IMR-90 (cell line): ENCODE results near the gene GABBR2. TPM values are rescaled to one million over a fixed set of nuclear protein-coding genes. Genes with fewer than 3 reads are reported as not detected.

ENCODE experiments used
- ATAC-seq: fragments of 200-7000 bp; cut with Tn5 transposase; 2 replicates; pipeline ENCODE4 v1.9.1; 2020; ENCODE audit warnings: low read depth, mild to moderate bottlenecking, moderate library complexity
- BruUV-seq: library from RNA; stranded (reverse); fragments of 400-500 nt; replicated peaks from 2 replicates; lab custom pipeline; 2021; lab: Mats Ljungman, UMichigan
- CTCF ChIA-PET: fragments of 300-600 bp; formaldehyde crosslinking; extraction: SDS; loops from one replicate; lab custom pipeline; 2021; ENCODE audit warnings: antibody characterized with exemption; lab: Yijun Ruan, JAX
- POLR2A ChIA-PET: fragments of 300-600 bp; sonication (Branson Sonifier 250); formaldehyde crosslinking; loops from one replicate; lab custom pipeline; 2022; ENCODE audit warnings: antibody characterized with exemption; ENCODE audit not compliant: unreplicated experiment; lab: Charles Lee
- DNase-seq: peaks from one replicate; pipeline ENCODE4 v3.0.0; 2013
- H2AFZ ChIP-seq: replicated peaks from 2 replicates; pipeline ENCODE3; 2013; ENCODE audit warnings: low read length, mild to moderate bottlenecking; ENCODE audit not compliant: poor library complexity
- H2AK5ac ChIP-seq: 2 replicates; pipeline ENCODE4 v1.6.1; 2013; ENCODE audit warnings: low read depth, low read length, inconsistent platforms
- H2AK9ac ChIP-seq: replicated peaks from 2 replicates; pipeline ENCODE3; 2013; ENCODE audit warnings: mild to moderate bottlenecking, low read depth, low read length, moderate library complexity; ENCODE audit not compliant: poor library complexity
- H2BK120ac ChIP-seq: 2 replicates; pipeline ENCODE4 v1.6.1; 2013; ENCODE audit warnings: low read depth, low read length, inconsistent platforms
- H2BK15ac ChIP-seq: 3 replicates; pipeline ENCODE4 v1.6.1; 2013; ENCODE audit warnings: low read depth, low read length, inconsistent platforms
- H2BK20ac ChIP-seq: 2 replicates; pipeline ENCODE4 v1.6.1; 2013; ENCODE audit warnings: low read depth, mild to moderate bottlenecking, inconsistent platforms, low read length, moderate library complexity
- H2BK5ac ChIP-seq: 2 replicates; pipeline ENCODE4 v1.6.1; 2013; ENCODE audit warnings: mild to moderate bottlenecking, low read depth, low read length, inconsistent platforms; ENCODE audit not compliant: poor library complexity, severe bottlenecking
- H3K14ac ChIP-seq: replicated peaks from 2 replicates; pipeline ENCODE4 v1.6.1; 2013; ENCODE audit warnings: low read depth, low read length, inconsistent platforms
- H3K18ac ChIP-seq: 2 replicates; pipeline ENCODE4 v1.6.1; 2013; ENCODE audit warnings: low read depth, low read length, control low read depth
- H3K23ac ChIP-seq: 2 replicates; pipeline ENCODE4 v1.6.1; 2013; ENCODE audit warnings: low read depth, low read length, inconsistent platforms
- H3K27ac ChIP-seq: 2 replicates; pipeline ENCODE4 v1.5.1; 2013; ENCODE audit warnings: mild to moderate bottlenecking, control low read depth, low read length; ENCODE audit not compliant: insufficient read depth
- H3K27me3 ChIP-seq: 2 replicates; pipeline ENCODE4 v1.6.1; 2013; ENCODE audit warnings: low read length; ENCODE audit not compliant: control insufficient read depth, insufficient read depth
- H3K36me3 ChIP-seq: 2 replicates; pipeline ENCODE4 v1.6.1; 2013; ENCODE audit warnings: low read length, mixed read lengths; ENCODE audit not compliant: control insufficient read depth, insufficient read depth
- H3K4ac ChIP-seq: 2 replicates; pipeline ENCODE4 v1.6.1; 2013; ENCODE audit warnings: low read depth, low read length, inconsistent platforms
- H3K4me1 ChIP-seq: 2 replicates; pipeline ENCODE4 v1.6.1; 2013; ENCODE audit warnings: low read length, mixed read lengths; ENCODE audit not compliant: control insufficient read depth, insufficient read depth
- H3K4me2 ChIP-seq: 2 replicates; pipeline ENCODE4 v1.6.1; 2013; ENCODE audit warnings: low read depth, mild to moderate bottlenecking, control low read depth, low read length, moderate library complexity
- H3K4me3 ChIP-seq: 2 replicates; pipeline ENCODE4 v1.5.1; 2013; ENCODE audit warnings: low read depth, mild to moderate bottlenecking, control low read depth, low read length, moderate library complexity; ENCODE audit not compliant: insufficient read depth
- H3K56ac ChIP-seq: 2 replicates; pipeline ENCODE4 v1.6.1; 2013; ENCODE audit warnings: low read length, inconsistent platforms; ENCODE audit not compliant: insufficient read depth; ENCODE audit errors: extremely low read depth
- H3K79me1 ChIP-seq, 2 experiments: 2 replicates each; pipeline ENCODE4 v1.6.1; 2013; ENCODE audit warnings: low read length in 2 of 2, inconsistent platforms in 1 of 2, low read depth in 1 of 2
- H3K9ac ChIP-seq: 2 replicates; pipeline ENCODE4 v1.6.1; 2013; ENCODE audit warnings: low read depth, low read length, control low read depth
- H3K9me1 ChIP-seq: 2 replicates; pipeline ENCODE4 v1.6.1; 2013; ENCODE audit warnings: low read length, inconsistent platforms; ENCODE audit not compliant: insufficient read depth
- H3K9me3 ChIP-seq: 2 replicates; pipeline ENCODE4 v1.6.1; 2013; ENCODE audit warnings: low read length; ENCODE audit not compliant: control insufficient read depth, insufficient read depth
- H4K20me1 ChIP-seq: 2 replicates; pipeline ENCODE4 v1.6.1; 2013; ENCODE audit warnings: low read length, inconsistent platforms; ENCODE audit not compliant: insufficient read depth
- H4K5ac ChIP-seq: 2 replicates; pipeline ENCODE4 v1.6.1; 2013; ENCODE audit warnings: mild to moderate bottlenecking, low read depth, low read length, control low read depth
- H4K8ac ChIP-seq, 2 experiments: 2 replicates each; pipeline ENCODE4 v1.6.1; 2013; ENCODE audit warnings: low read depth in 2 of 2, low read length in 2 of 2, control low read depth in 1 of 2, inconsistent platforms in 1 of 2
- H4K91ac ChIP-seq: 2 replicates; pipeline ENCODE4 v1.6.1; 2013; ENCODE audit warnings: low read depth, low read length, inconsistent platforms; ENCODE audit not compliant: insufficient read depth
- BHLHE40 ChIP-seq: fragments of 150-350 bp; IDR thresholded peaks from 2 replicates; pipeline ENCODE4 v1.6.1; 2016; ENCODE audit warnings: mild to moderate bottlenecking, low read depth, low read length
- NFE2L2 ChIP-seq: fragments of 150-350 bp; IDR thresholded peaks from 2 replicates; pipeline ENCODE4 v1.6.1; 2016; ENCODE audit warnings: low read depth, mild to moderate bottlenecking, low read length
- RCOR1 ChIP-seq: IDR thresholded peaks from 2 replicates; pipeline ENCODE4 v1.6.1; 2012; ENCODE audit warnings: mild to moderate bottlenecking, low read length, improper control_type of control experiment; ENCODE audit not compliant: insufficient replicate concordance
- WGBS, 2 experiments: methylation state at CpG; one replicate each; pipeline versions ENCODE4 v1.1.5 to v1.1.7; 2013; ENCODE audit warnings: missing lambda C conversion rate in 2 of 2; ENCODE audit not compliant: insufficient read length in 1 of 2; ENCODE audit errors: extremely low coverage in 2 of 2; 5-methylcytosine and 5-hydroxymethylcytosine counted together
- dilution Hi-C: fragments of 300-500 bp; cut with HindIII; formaldehyde crosslinking; loops from one replicate; pipeline ENCODE4 v1.14.3; 2018; ENCODE audit warnings: low sequenced_read_pairs; ENCODE audit not compliant: unreplicated experiment
- in situ Hi-C: fragments of 300-500 bp; cut with MboI; formaldehyde crosslinking; loops from 3 replicates; pipeline ENCODE4 v1.14.3; 2019; ENCODE audit warnings: low sequenced_read_pairs, inconsistent platforms, mixed read lengths
- intact Hi-C: fragments of 100-400 bp; cut with micrococcal nuclease; formaldehyde crosslinking; loops from 2 replicates; pipeline ENCODE4 v1.10.0; 2022
- polyA plus RNA-seq, 3 experiments: library from polyadenylated mRNA; depleted of rRNA; stranded (reverse); fragments of >200 nt; gene quantifications; 2 replicates each; pipeline ENCODE4 v1.2.3, GENCODE V29; 2012; ENCODE audit warnings: low replicate concordance in 1 of 3
- total RNA-seq: library from RNA; depleted of rRNA; stranded (reverse); fragments of >200 nt; gene quantifications from 2 replicates; pipeline ENCODE4 v1.2.3, GENCODE V29; 2012

GABBR2 gene
- total and polyA plus RNA-seq, 2 of the 4 experiments (the other 2 are of a cell fraction), result 14.2 to 20.3 TPM

DNA sequence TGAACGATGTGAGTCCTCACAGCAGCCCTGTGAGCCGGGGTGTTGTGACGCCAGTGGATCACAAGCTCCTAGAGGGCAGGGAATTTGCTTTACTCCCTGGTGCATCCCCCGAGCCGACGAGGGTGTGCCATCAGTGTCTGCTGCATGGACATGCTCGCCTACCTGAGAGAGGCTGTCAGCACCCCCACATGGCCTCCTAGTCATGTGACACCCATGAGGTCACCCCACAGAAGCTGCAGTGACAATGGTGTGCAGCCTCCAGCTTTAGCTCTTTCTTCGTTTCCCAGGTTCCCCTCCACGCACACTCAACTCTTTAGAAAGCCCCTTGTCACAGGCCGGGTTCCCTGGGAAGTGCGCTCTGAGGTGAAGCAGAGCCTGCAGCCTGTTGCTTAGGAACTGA is 19.8 kb upstream of the GABBR2 start:
- H3K18ac ChIP-seq, result no peak overlapping the region
- H3K79me1 ChIP-seq, result no peaks in the 10 kb centered on the region
- H3K4me1 ChIP-seq, result peaks cover 7% of the 10 kb centered on the region; the same call in 1 of the 2 replicates
- intact Hi-C loops, result no loop called here
- H3K4ac ChIP-seq, result no peak overlapping the region
- H4K20me1 ChIP-seq, result no peaks in the 10 kb centered on the region; the same call in 1 of the 2 replicates
- H2AK9ac ChIP-seq, result no peak overlapping the region
- H2AK5ac ChIP-seq, result no peak overlapping the region
- no peak for DNase-seq
- ChIA-PET POLR2A (no interaction called here), CTCF (no interaction called here)
- peaks cover 2% of the 10 kb centered on the region; the same call in 1 of the 2 replicates for H3K9me3 ChIP-seq
- peaks cover 6% of the 10 kb centered on the region; the same call in 1 of the 2 replicates for H3K9me1 ChIP-seq
- H3K9ac ChIP-seq, result no peak overlapping the region
- no peak for TF ChIP-seq NFE2L2
- no peak for TF ChIP-seq BHLHE40
- no peak for TF ChIP-seq RCOR1
- peaks cover 8% of the 10 kb centered on the region for H3K27me3 ChIP-seq
- no peak overlapping the region for H3K14ac ChIP-seq
- dilution Hi-C loops, result no loop called here
- no peak overlapping the region for H2AFZ ChIP-seq
- H3K23ac ChIP-seq, result no peak overlapping the region
- peaks cover 2% of the 10 kb centered on the region; the same call in 1 of the 2 replicates for H3K36me3 ChIP-seq
- no peak overlapping the region for H4K5ac ChIP-seq
- no peak overlapping the region for H4K91ac ChIP-seq
- no peak for ATAC-seq
- H2BK15ac ChIP-seq, result no peak overlapping the region
- H3K4me3 ChIP-seq, result no peak overlapping the region
- BruUV-seq, result no TSS peak
- WGBS, 2 experiments, result 77% methylated on average over 7 of the region's 11 CpGs; no CpG with 5 or more reads in 1 of the 2 experiments
- H3K56ac ChIP-seq, result no peak overlapping the region
- H2BK20ac ChIP-seq, result no peak overlapping the region
- no peak overlapping the region for H4K8ac ChIP-seq
- no peak overlapping the region for H2BK5ac ChIP-seq
- in situ Hi-C loops, result no loop called here
- H3K27ac ChIP-seq, result no peak overlapping the region
- H3K4me2 ChIP-seq, result no peak overlapping the region
- no peak overlapping the region for H2BK120ac ChIP-seq
